Vagina (tissue), 2 donors: ENCODE results near the gene TLE4. TPM values are rescaled to one million over a fixed set of nuclear protein-coding genes. Genes with fewer than 3 reads are reported as not detected.

Experiments
- DNase-seq, 2 donors: peaks; one replicate each; pipeline ENCODE4 v3.0.0-alpha.2; 2017; ENCODE audit errors: extremely low spot score in 2 of 2
- H3K27ac ChIP-seq: fragments of 200-600 bp; sonication (generic); one replicate; pipeline ENCODE4 v1.5.1; 2019
- H3K27me3 ChIP-seq: fragments of 200-600 bp; sonication (generic); one replicate; pipeline ENCODE4 v1.5.1; 2019
- H3K36me3 ChIP-seq, 2 donors: fragments of 200-600 bp; sonication (generic); one replicate each; pipeline ENCODE4 v1.5.1; 2017 to 2019
- H3K4me1 ChIP-seq: fragments of 200-600 bp; sonication (generic); one replicate; pipeline ENCODE4 v1.5.1; 2019
- H3K4me3 ChIP-seq, 2 donors: fragments of 200-600 bp; sonication (generic); 1 replicate in 1 of 2; 2 replicates in 1 of 2; pipeline ENCODE4 v1.5.1; 2016 to 2019
- H3K9me3 ChIP-seq: fragments of 200-600 bp; sonication (generic); one replicate; pipeline ENCODE4 v1.5.1; 2019
- POLR2A ChIP-seq, 2 donors: fragments of 450-650 bp; IDR thresholded peaks; one replicate each; pipeline ENCODE4 v1.6.1; 2017; ENCODE audit warnings: antibody characterized with exemption in 2 of 2, mild to moderate bottlenecking in 2 of 2, moderate library complexity in 2 of 2
- POLR2AphosphoS5 ChIP-seq, 2 donors: sonication (generic); formaldehyde crosslinking; IDR thresholded peaks; one replicate each; pipeline ENCODE4 v1.9.0; 2017; ENCODE audit warnings: antibody characterized with exemption in 2 of 2, mild to moderate bottlenecking in 2 of 2, low read depth in 1 of 2; ENCODE audit not compliant: insufficient read depth in 1 of 2
- intact Hi-C: fragments of 100-400 bp; cut with DNase I; formaldehyde crosslinking; loops from one replicate; pipeline ENCODE4 v1.15.1; 2023
- total RNA-seq: library from RNA; depleted of rRNA; stranded (reverse); fragments of >200 nt; gene quantifications from one replicate; pipeline ENCODE4 v1.2.3, GENCODE V29; 2016
- TF ChIP-seq, protein P1 (sequence below), 3 experiments: fragments of 450-650 bp in 2 of 3; fragments of 200-600 bp in 1 of 3; sonication (generic) in 1 of 3; IDR thresholded peaks; one replicate each; pipeline ENCODE4 v1.5.1; 2017 to 2019; ENCODE audit warnings: antibody characterized with exemption in 3 of 3, mild to moderate bottlenecking in 2 of 3, moderate library complexity in 2 of 3

Gene TLE4
- total RNA-seq, 1 donor from 2014 or later: 49.8 TPM

DNA sequence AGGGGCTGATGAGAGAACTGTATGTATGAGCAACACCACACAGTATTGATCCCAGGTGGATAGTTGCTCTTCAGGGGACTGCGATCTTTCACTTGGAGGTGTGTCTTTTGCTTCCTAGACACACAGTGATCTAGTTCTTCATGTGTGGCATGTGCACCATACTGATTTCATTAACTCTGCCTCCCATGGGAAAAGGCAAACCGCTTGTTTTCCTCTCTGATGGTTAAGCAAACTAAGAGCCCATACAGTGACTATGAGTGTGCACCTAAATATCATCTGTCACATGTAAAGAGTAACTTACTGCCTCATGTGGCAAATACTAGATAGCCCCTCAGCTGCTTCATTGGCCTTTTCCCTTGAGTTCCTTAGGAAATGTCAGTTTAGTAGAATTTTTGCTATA, 147.3 kb downstream of the TLE4 start:
- Histone ChIP-seq H3K4me3 (no peak overlapping the region), H3K27me3 (no peaks in the 10 kb centered on the region), H3K4me1 (no peaks in the 10 kb centered on the region), H3K27ac (no peak overlapping the region), H3K9me3 (no peaks in the 10 kb centered on the region), H3K36me3 (peaks cover 2 to 81% of the 10 kb centered on the region in 2 donors)
- intact Hi-C loops: no loop called here
- TF ChIP-seq POLR2A (IDR thresholded peaks at IDR 0.05) (no peak), POLR2AphosphoS5 (IDR thresholded peaks at IDR 0.05; ENCODE audit: insufficient read depth in 1 of 2, low read depth in 1 of 2) (no peak)
- TF ChIP-seq, protein P1, sequence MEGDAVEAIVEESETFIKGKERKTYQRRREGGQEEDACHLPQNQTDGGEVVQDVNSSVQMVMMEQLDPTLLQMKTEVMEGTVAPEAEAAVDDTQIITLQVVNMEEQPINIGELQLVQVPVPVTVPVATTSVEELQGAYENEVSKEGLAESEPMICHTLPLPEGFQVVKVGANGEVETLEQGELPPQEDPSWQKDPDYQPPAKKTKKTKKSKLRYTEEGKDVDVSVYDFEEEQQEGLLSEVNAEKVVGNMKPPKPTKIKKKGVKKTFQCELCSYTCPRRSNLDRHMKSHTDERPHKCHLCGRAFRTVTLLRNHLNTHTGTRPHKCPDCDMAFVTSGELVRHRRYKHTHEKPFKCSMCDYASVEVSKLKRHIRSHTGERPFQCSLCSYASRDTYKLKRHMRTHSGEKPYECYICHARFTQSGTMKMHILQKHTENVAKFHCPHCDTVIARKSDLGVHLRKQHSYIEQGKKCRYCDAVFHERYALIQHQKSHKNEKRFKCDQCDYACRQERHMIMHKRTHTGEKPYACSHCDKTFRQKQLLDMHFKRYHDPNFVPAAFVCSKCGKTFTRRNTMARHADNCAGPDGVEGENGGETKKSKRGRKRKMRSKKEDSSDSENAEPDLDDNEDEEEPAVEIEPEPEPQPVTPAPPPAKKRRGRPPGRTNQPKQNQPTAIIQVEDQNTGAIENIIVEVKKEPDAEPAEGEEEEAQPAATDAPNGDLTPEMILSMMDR (IDR thresholded peaks at IDR 0.05): no peak
- DNase-seq: no peak

DNA sequence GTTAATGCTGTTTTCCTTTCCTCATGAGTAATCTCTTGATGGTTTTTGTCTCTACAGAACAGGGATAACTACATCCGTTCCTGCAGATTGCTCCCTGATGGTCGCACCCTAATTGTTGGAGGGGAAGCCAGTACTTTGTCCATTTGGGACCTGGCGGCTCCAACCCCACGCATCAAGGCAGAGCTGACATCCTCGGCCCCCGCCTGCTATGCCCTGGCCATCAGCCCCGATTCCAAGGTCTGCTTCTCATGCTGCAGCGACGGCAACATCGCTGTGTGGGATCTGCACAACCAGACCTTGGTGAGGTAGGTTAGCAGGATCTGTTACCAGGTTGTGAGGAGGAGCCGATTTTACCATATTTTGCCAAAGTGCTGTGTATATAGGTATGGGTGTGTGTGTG, 148.2 kb downstream of the TLE4 start:
- Histone ChIP-seq H3K27me3 (no peaks in the 10 kb centered on the region), H3K27ac (no peak overlapping the region), H3K4me3 (no peak overlapping the region), H3K4me1 (no peaks in the 10 kb centered on the region), H3K9me3 (no peaks in the 10 kb centered on the region), H3K36me3 (peaks cover 2 to 82% of the 10 kb centered on the region in 2 donors)
- intact Hi-C loops: no loop called here
- TF ChIP-seq POLR2AphosphoS5 (IDR thresholded peaks at IDR 0.05; ENCODE audit: insufficient read depth in 1 of 2, low read depth in 1 of 2) (no peak), POLR2A (IDR thresholded peaks at IDR 0.05) (no peak)
- TF ChIP-seq, protein P1 (IDR thresholded peaks at IDR 0.05): no peak
- DNase-seq: no peak

DNA sequence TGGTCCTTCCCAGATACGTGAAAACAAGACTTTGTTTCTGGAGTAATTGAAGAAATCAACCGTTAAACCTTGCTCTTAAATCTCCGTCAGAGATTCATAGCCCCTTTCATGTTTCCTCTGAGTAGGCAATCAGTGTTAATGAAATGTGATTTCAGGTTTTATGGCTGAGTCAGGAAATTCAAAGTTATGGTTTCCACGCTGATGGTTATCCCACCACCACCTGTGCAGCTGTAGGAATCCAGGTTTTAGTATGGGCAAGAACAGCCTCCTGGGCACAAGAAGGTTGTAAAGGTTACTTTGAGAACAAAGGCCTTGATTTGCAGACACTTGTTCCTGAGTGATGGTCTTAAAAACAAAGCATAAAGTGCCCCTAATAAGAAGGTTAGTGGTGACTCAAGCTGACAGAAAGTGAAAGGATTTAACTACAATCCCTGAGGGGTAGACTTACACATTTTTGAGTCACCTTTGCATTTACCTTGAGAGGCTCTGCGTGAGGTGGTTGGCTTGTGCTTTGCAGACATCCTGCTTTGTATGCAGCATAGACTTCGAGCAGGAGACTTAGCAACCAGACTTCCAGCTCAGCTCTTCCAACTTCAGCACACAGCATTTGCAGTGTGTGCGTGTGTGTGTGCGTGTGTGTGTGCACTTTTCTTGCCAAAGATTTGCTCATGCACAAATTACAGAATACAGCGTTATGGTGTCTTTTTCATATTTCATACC, 159.6 kb downstream of the TLE4 start:
- no peak for DNase-seq
- TF ChIP-seq POLR2A (IDR thresholded peaks at IDR 0.05): no peak
- TF ChIP-seq POLR2AphosphoS5 (IDR thresholded peaks at IDR 0.05; ENCODE audit: insufficient read depth in 1 of 2, low read depth in 1 of 2): no peak
- TF ChIP-seq, protein P1 (IDR thresholded peaks at IDR 0.05): no peak
- no peaks in the 10 kb centered on the region for H3K9me3 ChIP-seq
- intact Hi-C loops: no loop called here
- no peaks in the 10 kb centered on the region for H3K27me3 ChIP-seq
- peaks cover 8% of the 10 kb centered on the region for H3K4me1 ChIP-seq
- no peak overlapping the region for H3K4me3 ChIP-seq
- no peaks in the 10 kb centered on the region for H3K36me3 ChIP-seq
- no peak overlapping the region for H3K27ac ChIP-seq

DNA sequence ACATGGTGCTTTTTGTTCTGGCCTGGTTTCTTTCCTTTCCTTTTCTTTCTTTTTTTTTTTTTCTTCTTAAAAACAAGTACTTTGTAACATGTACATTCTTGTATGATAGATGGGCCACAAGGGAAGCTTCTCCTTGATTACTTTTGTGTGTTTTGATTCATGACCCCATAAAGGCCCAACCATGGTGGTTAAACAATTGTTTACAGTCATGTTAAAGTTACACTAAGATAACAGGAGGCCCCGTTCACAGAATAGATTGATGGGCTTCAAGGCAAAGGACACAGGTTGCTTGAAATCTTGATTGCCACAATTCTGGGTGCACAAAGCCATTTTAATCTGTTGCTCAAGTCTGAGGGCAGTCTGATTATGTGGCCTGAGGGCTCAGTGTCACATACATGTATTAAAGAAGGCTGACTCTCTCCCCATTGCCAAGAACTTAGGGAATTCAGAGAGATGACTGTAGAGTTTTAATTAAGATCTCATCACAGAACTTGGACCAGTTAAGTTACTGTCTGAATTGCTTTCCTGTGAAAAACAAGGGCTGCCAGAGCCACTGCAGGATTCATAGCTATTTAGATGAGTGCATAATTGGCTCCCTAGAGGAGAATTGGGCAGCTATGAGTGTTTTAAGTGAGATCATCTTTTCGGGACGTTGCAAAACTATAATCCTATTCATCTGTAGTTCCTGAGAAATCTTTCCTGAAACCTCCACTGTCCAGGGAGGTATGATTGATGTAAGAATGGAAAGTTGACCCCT, 163.4 kb downstream of the TLE4 start:
- intact Hi-C loops: no loop called here
- no peak for TF ChIP-seq POLR2AphosphoS5 (IDR thresholded peaks at IDR 0.05; ENCODE audit: insufficient read depth in 1 of 2, low read depth in 1 of 2)
- TF ChIP-seq, protein P1 (IDR thresholded peaks at IDR 0.05): no peak
- TF ChIP-seq POLR2A (IDR thresholded peaks at IDR 0.05): no peak

DNA sequence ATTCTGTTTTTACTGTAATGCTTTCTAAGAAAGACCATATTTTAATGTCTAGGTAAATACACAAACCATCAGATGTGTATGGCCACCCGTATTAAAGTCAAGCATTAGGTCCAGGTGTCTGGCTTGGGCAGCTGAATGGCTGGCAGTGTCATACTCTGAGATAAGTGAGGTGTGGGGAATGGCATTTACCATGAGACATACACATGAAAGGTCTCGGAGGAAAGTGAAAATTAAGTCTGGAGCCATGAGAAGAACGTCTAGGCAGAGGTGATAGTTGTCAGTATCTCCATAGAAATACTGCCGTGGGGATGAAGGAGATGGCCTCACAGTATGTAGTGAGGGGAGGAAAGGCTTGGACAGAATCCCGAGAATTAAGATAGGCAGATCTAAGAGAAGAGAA, 164.3 kb downstream of the TLE4 start:
- H3K4me3 ChIP-seq: no peak overlapping the region
- H3K36me3 ChIP-seq: no peaks in the 10 kb centered on the region
- H3K27ac ChIP-seq: no peak overlapping the region
- H3K27me3 ChIP-seq: no peaks in the 10 kb centered on the region
- DNase-seq: no peak
- intact Hi-C loops: no loop called here
- no peaks in the 10 kb centered on the region for H3K9me3 ChIP-seq
- H3K4me1 ChIP-seq: peaks cover 8% of the 10 kb centered on the region
- TF ChIP-seq POLR2AphosphoS5 (IDR thresholded peaks at IDR 0.05; ENCODE audit: insufficient read depth in 1 of 2, low read depth in 1 of 2) (no peak), POLR2A (IDR thresholded peaks at IDR 0.05) (no peak)
- TF ChIP-seq, protein P1 (IDR thresholded peaks at IDR 0.05): no peak

More for the DNA sequence above, 163.4 kb downstream of the TLE4 start:
- Histone ChIP-seq H3K36me3 (no peaks in the 10 kb centered on the region), H3K4me3 (no peak overlapping the region), H3K4me1 (peaks cover 8% of the 10 kb centered on the region), H3K27me3 (no peaks in the 10 kb centered on the region), H3K27ac (no peak overlapping the region), H3K9me3 (no peaks in the 10 kb centered on the region)
- no peak for DNase-seq
